K562 treated with DMSO at 1 percent for 12 hours (cell line): Measurements from ENCODE around the gene FBXO38. TPM values are rescaled to one million over a fixed set of nuclear protein-coding genes. Genes with fewer than 3 reads are reported as not detected.

Source experiments
- total RNA-seq: library from RNA; unstranded; fragments of 300-600 nt; gene quantifications from 2 replicates; pipeline ENCODE4 v1.2.3, GENCODE V29; 2022; ENCODE audit not compliant: insufficient read depth

Gene FBXO38, protein sequence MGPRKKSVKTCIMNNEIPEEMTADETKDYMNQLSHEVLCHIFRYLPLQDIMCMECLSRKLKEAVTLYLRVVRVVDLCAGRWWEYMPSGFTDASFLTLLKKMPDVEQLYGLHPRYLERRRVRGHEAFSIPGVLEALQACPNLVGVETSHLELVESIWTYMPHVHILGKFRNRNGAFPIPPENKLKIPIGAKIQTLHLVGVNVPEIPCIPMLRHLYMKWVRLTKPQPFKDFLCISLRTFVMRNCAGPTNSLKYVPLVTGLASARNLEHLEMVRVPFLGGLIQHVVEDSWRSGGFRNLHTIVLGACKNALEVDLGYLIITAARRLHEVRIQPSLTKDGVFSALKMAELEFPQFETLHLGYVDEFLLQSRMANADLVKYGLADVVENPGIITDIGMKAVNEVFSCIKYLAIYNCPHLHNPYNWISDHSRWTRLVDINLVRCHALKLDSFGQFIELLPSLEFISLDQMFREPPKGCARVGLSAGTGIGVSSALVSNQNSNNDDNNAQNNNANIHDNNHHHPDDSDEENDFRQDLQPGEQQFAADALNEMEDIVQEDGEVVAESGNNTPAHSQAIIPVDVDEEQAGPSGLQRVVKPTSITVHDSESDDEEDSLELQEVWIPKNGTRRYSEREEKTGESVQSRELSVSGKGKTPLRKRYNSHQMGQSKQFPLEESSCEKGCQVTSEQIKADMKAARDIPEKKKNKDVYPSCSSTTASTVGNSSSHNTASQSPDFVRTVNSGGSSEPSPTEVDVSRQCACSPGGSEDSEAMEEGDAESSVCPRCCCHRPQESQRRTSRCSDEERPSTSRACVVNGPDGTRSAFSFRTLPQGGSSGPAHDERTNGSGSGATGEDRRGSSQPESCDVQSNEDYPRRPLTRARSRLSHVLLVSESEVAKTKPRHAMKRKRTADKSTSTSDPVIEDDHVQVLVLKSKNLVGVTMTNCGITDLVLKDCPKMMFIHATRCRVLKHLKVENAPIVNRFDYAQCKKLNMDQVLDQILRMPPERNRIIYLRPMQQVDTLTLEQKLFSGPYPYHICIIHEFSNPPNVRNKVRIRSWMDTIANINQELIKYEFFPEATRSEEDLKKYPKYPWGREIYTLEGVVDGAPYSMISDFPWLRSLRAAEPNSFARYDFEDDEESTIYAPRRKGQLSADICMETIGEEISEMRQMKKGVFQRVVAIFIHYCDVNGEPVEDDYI
- total RNA-seq, result 10.5 and 20.8 TPM in 2 replicates

GRCh38 chr5:148383564-148384379, at the start of gene FBXO38:
Gene FBXO38 (plus strand): TSS chr5:148383958. CDS start chr5:148394777, 10,819 bp downstream.

GRCh38 chr5:148335259-148335658, 48.5 kb upstream of the FBXO38 start, which contains the start of gene SPINK9:
Gene SPINK9 (plus strand): TSS chr5:148335559. CDS start chr5:148335614, 55 bp downstream.

Other genes with a start within 250 kb of the FBXO38 start
- not detected in 2 replicates for gene SPINK14, start 215.4 kb upstream of the FBXO38 start, total RNA-seq
- not detected in 2 replicates for gene SPINK6, start 180.9 kb upstream of the FBXO38 start, total RNA-seq
- not detected in 2 replicates for gene MARCOL, start 145.4 kb upstream of the FBXO38 start, total RNA-seq
- not detected in 2 replicates for gene SPINK13, start 115.2 kb upstream of the FBXO38 start, total RNA-seq
- not detected in 2 replicates for gene SPINK7, start 71.5 kb upstream of the FBXO38 start, total RNA-seq
- gene SPINK9, start 48.4 kb upstream of the FBXO38 start, total RNA-seq, result not detected in 2 replicates